OCI-LY7 (cell line): ENCODE data around the gene BRD9. TPM values are rescaled to one million over a fixed set of nuclear protein-coding genes. Genes with fewer than 3 reads are reported as not detected.

Source experiments
- BruUV-seq: library from RNA; stranded (reverse); fragments of 400-500 nt; replicated peaks from 2 replicates; lab custom pipeline; 2021; lab: Mats Ljungman, UMichigan
- CTCF ChIA-PET: fragments of 300-600 bp; sonication (Branson Sonifier 250); formaldehyde crosslinking; loops from one replicate; lab custom pipeline; 2022; ENCODE audit warnings: antibody characterized with exemption; ENCODE audit not compliant: unreplicated experiment; lab: Charles Lee
- POLR2A ChIA-PET: fragments of 300-600 bp; sonication (Branson Sonifier 250); formaldehyde crosslinking; loops from one replicate; lab custom pipeline; 2022; ENCODE audit warnings: antibody characterized with exemption; lab: Charles Lee
- DNase-seq: peaks from one replicate; pipeline ENCODE4 v3.0.0-alpha.2; 2015; ENCODE audit warnings: low spot score
- H2AFZ ChIP-seq: fragments of 200-600 bp; sonication (generic), shearing (Covaris generic); 2 replicates; pipeline ENCODE4 v1.6.1; 2014; ENCODE audit warnings: mild to moderate bottlenecking, antibody characterized with exemption, low read length, moderate library complexity
- H3K27ac ChIP-seq: fragments of 200-600 bp; sonication (generic); 2 replicates; pipeline ENCODE4 v1.5.1; 2014; ENCODE audit warnings: mixed run types, low read depth, mild to moderate bottlenecking, moderate library complexity, low read length, inconsistent platforms; ENCODE audit not compliant: poor library complexity, severe bottlenecking
- H3K36me3 ChIP-seq: fragments of 200-600 bp; sonication (generic); 2 replicates; pipeline ENCODE4 v1.6.1; 2014; ENCODE audit warnings: mild to moderate bottlenecking, antibody characterized with exemption, low read length, moderate library complexity, mixed read lengths; ENCODE audit not compliant: insufficient read depth
- H3K4me1 ChIP-seq: fragments of 200-600 bp; sonication (generic); 2 replicates; pipeline ENCODE4 v1.5.1; 2014; ENCODE audit warnings: mild to moderate bottlenecking, low read length; ENCODE audit not compliant: insufficient read depth, poor library complexity, severe bottlenecking
- H3K4me2 ChIP-seq: fragments of 200-600 bp; sonication (generic); 2 replicates; pipeline ENCODE4 v1.6.1; 2014; ENCODE audit warnings: mild to moderate bottlenecking, low read length
- H3K4me3 ChIP-seq: fragments of 200-600 bp; sonication (generic); 2 replicates; pipeline ENCODE4 v1.5.1; 2014; ENCODE audit warnings: mild to moderate bottlenecking, low read depth, low read length; ENCODE audit not compliant: poor library complexity, severe bottlenecking
- H3K79me2 ChIP-seq: fragments of 200-600 bp; sonication (generic); 2 replicates; pipeline ENCODE4 v1.6.1; 2016; ENCODE audit warnings: low read depth, mild to moderate bottlenecking, low read length, moderate library complexity, mixed read lengths; ENCODE audit not compliant: insufficient read depth
- H3K9me2 ChIP-seq: fragments of 200-600 bp; sonication (generic); 2 replicates; pipeline ENCODE4 v1.6.1; 2016; ENCODE audit warnings: mild to moderate bottlenecking, low read length, mixed read lengths; ENCODE audit not compliant: insufficient read depth
- H3K9me3 ChIP-seq: fragments of 200-600 bp; sonication (generic); 2 replicates; pipeline ENCODE4 v1.6.1; 2014; ENCODE audit warnings: mild to moderate bottlenecking, mixed run types, low read length, mixed read lengths
- H4K20me1 ChIP-seq: fragments of 200-600 bp; sonication (generic); 2 replicates; pipeline ENCODE4 v1.6.1; 2014; ENCODE audit warnings: mild to moderate bottlenecking, antibody characterized with exemption, low read length, moderate library complexity, mixed read lengths; ENCODE audit not compliant: insufficient read depth
- CTCF ChIP-seq: fragments of 200-600 bp; sonication (generic); conservative IDR thresholded peaks from 2 replicates; pipeline ENCODE4 v1.5.1; 2014; ENCODE audit warnings: mild to moderate bottlenecking, antibody characterized with exemption, low read length, moderate library complexity, mixed read lengths
- EZH2phosphoT487 ChIP-seq: fragments of 200-600 bp; sonication (generic); IDR thresholded peaks from 2 replicates; pipeline ENCODE4 v1.6.1; 2018; ENCODE audit warnings: low read depth, borderline replicate concordance, mild to moderate bottlenecking, mixed run types, antibody characterized with exemption, low read length, moderate library complexity, mixed read lengths
- intact Hi-C: fragments of 100-400 bp; cut with micrococcal nuclease; formaldehyde crosslinking; loops from one replicate; pipeline ENCODE4 v1.10.0; 2022; ENCODE audit not compliant: unreplicated experiment
- total RNA-seq, 2 experiments: library from RNA; depleted of rRNA in 1 of 2; stranded (reverse); fragments of >200 nt in 1 of 2; shearing (Covaris generic) in 1 of 2; gene quantifications; 2 replicates each; pipeline ENCODE4 v1.2.3, GENCODE V29; 2014 to 2022

The BRD9 gene
- total RNA-seq, 2 experiments from 2014 or later: 46.7 to 78.7 TPM

GRCh38 chr5:870956-871355 lies 21.6 kb downstream of the BRD9 start:
- Histone ChIP-seq H2AFZ (no peak overlapping the region), H3K4me3 (no peak overlapping the region), H3K9me2 (no peaks in the 10 kb centered on the region), H3K79me2 (no peaks in the 10 kb centered on the region), H3K4me2 (no peak overlapping the region), H3K27ac (no peak overlapping the region), H3K9me3 (no peaks in the 10 kb centered on the region), H3K36me3 (peaks cover 98% of the 10 kb centered on the region), H3K4me1 (peaks cover 8% of the 10 kb centered on the region), H4K20me1 (no peaks in the 10 kb centered on the region; the same call in none of the 2 replicates)
- ChIA-PET POLR2A (no interaction called here), CTCF (no interaction called here)
- no peak for TF ChIP-seq EZH2phosphoT487
- no peak for TF ChIP-seq CTCF
- intact Hi-C loops: no loop called here
- BruUV-seq: no TSS peak
- no peak for DNase-seq

- Histone ChIP-seq H3K27ac (no peak overlapping the region), H3K4me2 (no peak overlapping the region), H2AFZ (no peak overlapping the region), H4K20me1 (no peaks in the 10 kb centered on the region; the same call in 1 of the 2 replicates), H3K36me3 (peaks cover 99% of the 10 kb centered on the region), H3K9me3 (no peaks in the 10 kb centered on the region), H3K4me1 (peaks cover 6% of the 10 kb centered on the region), H3K9me2 (no peaks in the 10 kb centered on the region), H3K79me2 (no peaks in the 10 kb centered on the region), H3K4me3 (no peak overlapping the region)
- no peak for TF ChIP-seq CTCF
- TF ChIP-seq EZH2phosphoT487: no peak
- DNase-seq: no peak
- intact Hi-C loops: no loop called here
- ChIA-PET POLR2A (no interaction called here), CTCF (no interaction called here)
- BruUV-seq: no TSS peak
These were observed 24.0 kb downstream of the BRD9 start for GRCh38 chr5:868428-869135.

GRCh38 chr5:867300-867870 lies 25.2 kb downstream of the BRD9 start:
- intact Hi-C loops: no loop called here
- Histone ChIP-seq H3K9me2 (no peaks in the 10 kb centered on the region), H3K27ac (no peak overlapping the region), H3K36me3 (peaks cover 99% of the 10 kb centered on the region), H4K20me1 (no peaks in the 10 kb centered on the region), H3K4me3 (no peak overlapping the region), H3K4me2 (no peak overlapping the region), H2AFZ (no peak overlapping the region), H3K4me1 (no peaks in the 10 kb centered on the region), H3K79me2 (no peaks in the 10 kb centered on the region), H3K9me3 (no peaks in the 10 kb centered on the region)
- TF ChIP-seq EZH2phosphoT487 (no peak), CTCF (no peak)
- no TSS peak for BruUV-seq
- CTCF ChIA-PET: no interaction called here
- POLR2A ChIA-PET: no interaction called here
- no peak for DNase-seq
